ENCODE measurements around the gene FOXA2.
"Not testable (repeated sequence)": the region's sequence is repeated elsewhere in the genome, so short reads cannot be mapped to it uniquely, and the experiment has no call there.

Gene FOXA2

DNA sequence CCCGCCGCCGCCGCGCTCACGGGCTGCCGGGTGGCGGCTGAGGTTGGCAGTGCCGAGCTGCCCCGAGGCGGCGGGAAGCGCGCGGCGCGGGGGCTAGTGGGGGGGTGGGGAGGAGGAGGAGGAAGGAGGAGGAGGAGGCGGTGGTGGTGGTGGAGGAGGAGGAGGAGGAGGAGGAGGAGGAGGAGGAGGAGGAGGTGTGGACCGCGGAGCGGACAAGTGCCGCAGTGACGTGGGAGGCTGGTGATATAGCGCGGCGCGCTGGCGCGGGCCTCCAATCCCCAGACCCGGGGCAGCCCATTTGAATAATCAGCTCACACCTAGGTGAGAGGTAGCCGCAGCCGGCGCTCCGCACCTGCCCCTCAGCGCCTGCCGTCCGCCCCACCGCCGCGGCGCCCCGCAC lies at the start of gene FOXA2:
TSS of gene FOXA2 (minus strand) at position 51 of the 400 bp plus-strand sequence. CDS start 294 bp downstream, outside the sequence.
- no peak for DNase-seq (ENCODE audit: low read depth in 3 of 3)

- no peak for DNase-seq (ENCODE audit: low read depth in 3 of 3)
Observed at GRCh38 chr20:22630701-22631100, 46.3 kb upstream of the FOXA2 start.

- no peak for DNase-seq (ENCODE audit: low read depth in 3 of 3)
Observed at GRCh38 chr20:22629927-22630326, 45.6 kb upstream of the FOXA2 start.

- no peak for DNase-seq (ENCODE audit: low read depth in 3 of 3)
Observed at GRCh38 chr20:22629447-22629846, 45.1 kb upstream of the FOXA2 start.

- no peak for DNase-seq (ENCODE audit: low read depth in 3 of 3)
Observed at GRCh38 chr20:22626496-22626895, 42.1 kb upstream of the FOXA2 start.

- no peak for DNase-seq (ENCODE audit: low read depth in 3 of 3)
Observed at GRCh38 chr20:22623211-22623610, 38.8 kb upstream of the FOXA2 start.

GRCh38 chr20:22620342-22620741 lies 36.0 kb upstream of the FOXA2 start:
- DNase-seq (ENCODE audit: low read depth in 3 of 3): no peak

- no peak for DNase-seq (ENCODE audit: low read depth in 3 of 3)
Observed at GRCh38 chr20:22619806-22620205, 35.4 kb upstream of the FOXA2 start.

- no peak for DNase-seq (ENCODE audit: low read depth in 3 of 3)
Observed at GRCh38 chr20:22619272-22619671, 34.9 kb upstream of the FOXA2 start.

GRCh38 chr20:22617160-22617559 lies 32.8 kb upstream of the FOXA2 start:
- DNase-seq (ENCODE audit: low read depth in 3 of 3): no peak

DNA sequence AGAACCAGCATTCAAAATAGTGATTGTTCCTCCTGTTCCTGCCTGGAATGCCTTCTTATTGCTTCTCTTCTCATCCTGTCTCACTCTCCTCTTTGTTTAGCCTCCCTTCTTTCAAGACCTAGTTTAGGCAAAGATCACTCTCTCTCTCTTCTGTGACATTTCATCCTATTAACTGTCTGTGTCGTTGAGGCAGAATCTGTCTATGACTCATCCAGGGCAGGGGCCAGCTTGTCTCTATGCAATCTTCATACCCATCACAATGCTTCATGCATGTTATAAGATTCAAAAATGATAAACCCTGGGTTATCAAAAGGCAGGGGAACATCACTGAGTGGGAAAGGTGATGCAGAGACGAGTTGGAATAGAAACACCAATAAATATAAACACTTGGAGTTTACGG lies 32.2 kb upstream of the FOXA2 start:
- no peak for DNase-seq (ENCODE audit: low read depth in 3 of 3)

DNA sequence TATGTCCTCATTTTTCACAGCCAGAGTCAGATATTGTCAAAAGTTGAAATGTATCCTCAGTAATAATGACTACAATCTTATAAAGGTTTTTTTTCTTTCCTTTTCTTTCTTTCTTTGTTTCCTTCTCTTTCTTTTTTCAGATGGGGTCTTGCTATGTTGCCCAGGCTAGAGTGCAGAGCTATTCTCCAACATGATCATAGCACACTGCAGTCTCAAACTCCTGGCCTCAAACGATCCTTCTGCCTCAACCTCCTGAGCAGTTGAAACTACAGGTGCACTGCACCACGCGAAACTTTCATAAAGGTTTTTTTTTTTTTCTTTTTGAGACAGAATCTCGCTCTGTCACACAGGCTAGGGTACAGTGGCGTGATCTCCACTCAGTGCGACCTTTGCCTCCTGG lies 31.1 kb upstream of the FOXA2 start:
- DNase-seq (ENCODE audit: low read depth in 3 of 3): no peak

GRCh38 chr20:22611636-22612035 lies 27.3 kb upstream of the FOXA2 start:
- no peak for DNase-seq (ENCODE audit: low read depth in 3 of 3)

- no peak for DNase-seq (ENCODE audit: low read depth in 3 of 3)
Observed at GRCh38 chr20:22607695-22608094, 23.3 kb upstream of the FOXA2 start.

DNA sequence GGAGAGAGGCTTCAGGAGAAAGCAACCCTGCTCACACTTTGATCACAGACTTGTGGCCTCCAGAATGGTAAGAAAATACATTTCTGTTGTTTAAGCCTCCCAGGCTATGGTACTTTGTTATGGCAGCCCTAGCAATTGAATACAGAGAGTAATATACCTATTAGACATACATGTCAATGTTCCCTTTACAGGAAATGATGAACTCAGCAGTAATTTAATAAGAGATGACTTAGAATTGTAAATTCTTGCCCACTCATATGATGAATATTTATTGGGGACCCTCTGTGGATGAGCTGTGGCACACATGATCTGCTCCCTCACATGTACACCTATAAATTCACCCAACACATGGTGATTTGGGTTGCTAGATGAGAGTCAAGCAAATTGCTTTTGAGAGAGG lies 20.4 kb upstream of the FOXA2 start:
- no peak for DNase-seq (ENCODE audit: low read depth in 3 of 3)

GRCh38 chr20:22601361-22602141 lies 17.2 kb upstream of the FOXA2 start:
- no peak for DNase-seq (ENCODE audit: low read depth in 3 of 3)

DNA sequence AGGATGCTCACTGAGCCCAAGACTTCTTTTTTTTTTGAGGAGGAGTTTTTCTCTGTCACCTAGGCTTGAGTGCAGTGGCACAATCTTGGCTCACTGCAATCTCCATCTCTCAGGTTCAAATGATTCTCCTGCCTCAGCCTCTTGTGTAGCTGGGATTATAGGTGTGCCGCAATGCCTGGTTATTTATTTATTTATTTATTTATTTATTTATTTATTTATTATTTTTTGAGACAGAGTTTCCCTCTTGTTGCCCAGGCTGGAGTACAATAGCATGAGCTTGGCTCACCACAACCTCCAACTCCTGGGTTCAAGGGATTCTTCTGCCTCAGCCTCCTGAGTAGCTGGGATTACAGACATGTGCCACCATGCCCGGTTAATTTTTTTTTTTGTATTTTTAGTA lies 14.9 kb upstream of the FOXA2 start:
- DNase-seq (ENCODE audit: low read depth in 3 of 3): not testable (repeated sequence)

DNA sequence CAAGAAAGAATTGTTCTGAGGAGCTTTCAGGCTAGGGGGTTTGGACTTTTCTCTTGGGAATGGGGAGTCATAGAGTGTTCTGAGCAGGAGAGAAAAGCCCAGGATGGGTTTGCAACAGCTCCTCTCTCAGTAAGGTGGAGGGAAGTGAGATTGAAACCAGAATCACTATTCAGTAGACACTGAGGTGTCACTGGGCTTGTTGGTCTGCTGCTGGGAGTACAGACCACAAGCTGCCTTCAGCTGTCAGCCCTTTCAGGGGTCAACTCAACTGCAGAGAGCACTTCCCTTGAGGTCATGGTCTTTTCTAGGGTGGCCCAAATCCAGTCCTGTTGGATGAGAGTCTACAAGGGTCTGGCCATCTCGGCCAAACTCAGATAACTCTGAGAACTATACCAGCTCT lies 12.9 kb upstream of the FOXA2 start:
- no peak for DNase-seq (ENCODE audit: low read depth in 3 of 3)

DNA sequence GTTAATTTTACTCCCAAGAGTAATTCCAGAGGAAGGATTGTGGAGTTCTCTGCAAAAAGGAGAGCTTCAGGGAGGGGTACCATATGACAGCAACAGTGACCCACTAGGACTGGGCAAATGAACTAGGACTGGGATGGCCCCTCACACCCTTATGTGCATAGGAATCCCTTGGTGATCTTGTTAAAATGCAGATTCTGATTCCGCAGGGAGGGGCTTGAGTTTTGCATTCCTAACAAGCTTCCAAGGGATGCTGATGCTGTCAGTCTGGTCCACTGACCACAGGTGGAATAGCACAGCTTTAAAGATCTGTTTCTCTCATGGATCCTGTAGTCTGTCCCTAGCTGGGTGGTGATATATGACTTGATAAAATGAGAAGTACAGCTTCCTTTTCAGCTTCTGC lies 6.3 kb upstream of the FOXA2 start:
- no peak for DNase-seq (ENCODE audit: low read depth in 3 of 3)

- no peak for DNase-seq (ENCODE audit: low read depth in 3 of 3)
Observed at GRCh38 chr20:22586645-22587310, 2.4 kb upstream of the FOXA2 start.

DNA sequence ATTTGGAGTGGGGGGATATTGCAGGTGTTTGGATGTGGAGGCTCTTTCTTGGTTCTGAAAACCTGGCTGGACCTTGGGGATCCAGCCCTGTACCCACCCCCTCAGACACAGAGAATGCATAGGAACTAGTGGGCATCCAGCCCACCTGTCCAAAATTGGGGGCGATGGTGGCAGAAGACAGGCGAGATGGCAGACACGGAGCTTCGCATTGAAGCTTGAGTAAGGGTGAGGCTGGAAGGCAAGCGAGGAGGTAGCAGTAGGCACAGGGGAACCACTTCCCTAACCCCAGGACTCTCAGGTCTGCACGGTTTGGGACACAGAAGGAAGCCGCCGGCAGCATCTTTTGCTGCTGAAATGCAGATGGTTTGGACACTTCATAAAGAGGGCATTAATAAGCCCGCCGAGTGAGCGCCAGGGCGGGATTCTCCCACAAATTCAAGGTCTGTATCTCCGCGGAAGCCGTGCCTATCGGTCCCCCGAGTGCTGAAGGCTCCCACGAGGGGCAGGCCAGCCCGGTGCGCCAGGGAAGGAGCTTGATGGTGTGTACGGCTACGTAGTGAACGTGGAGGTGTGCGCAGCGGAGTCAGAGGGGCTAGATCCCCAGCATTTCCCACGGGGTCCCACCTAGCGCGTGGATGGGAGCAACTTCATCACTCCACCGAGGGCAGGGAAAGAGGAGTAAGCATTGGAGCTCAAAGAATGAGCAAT lies 1.6 kb upstream of the FOXA2 start:
- no peak for DNase-seq (ENCODE audit: low read depth in 3 of 3)

GRCh38 chr20:22584922-22585785 lies 782 bp upstream of the FOXA2 start:
- no peak for DNase-seq (ENCODE audit: low read depth in 3 of 3)

Data from stimulated activated CD4-positive, alpha-beta T cell treated with anti-CD3 and anti-CD28 coated beads, TNF-alpha, amount 100 ng/mL, for 48 hours (primary cell).